HG03460 (cell line): ENCODE results near the gene COX19.
"Not testable (repeated sequence)": the region's sequence is repeated elsewhere in the genome, so short reads cannot be mapped to it uniquely, and the experiment has no call there.

Source experiments
- ATAC-seq: cut with Tn5 transposase; IDR thresholded peaks from one replicate; pipeline ENCODE4 v1.9.1; 2021; ENCODE audit not compliant: unreplicated experiment

COX19 gene

DNA sequence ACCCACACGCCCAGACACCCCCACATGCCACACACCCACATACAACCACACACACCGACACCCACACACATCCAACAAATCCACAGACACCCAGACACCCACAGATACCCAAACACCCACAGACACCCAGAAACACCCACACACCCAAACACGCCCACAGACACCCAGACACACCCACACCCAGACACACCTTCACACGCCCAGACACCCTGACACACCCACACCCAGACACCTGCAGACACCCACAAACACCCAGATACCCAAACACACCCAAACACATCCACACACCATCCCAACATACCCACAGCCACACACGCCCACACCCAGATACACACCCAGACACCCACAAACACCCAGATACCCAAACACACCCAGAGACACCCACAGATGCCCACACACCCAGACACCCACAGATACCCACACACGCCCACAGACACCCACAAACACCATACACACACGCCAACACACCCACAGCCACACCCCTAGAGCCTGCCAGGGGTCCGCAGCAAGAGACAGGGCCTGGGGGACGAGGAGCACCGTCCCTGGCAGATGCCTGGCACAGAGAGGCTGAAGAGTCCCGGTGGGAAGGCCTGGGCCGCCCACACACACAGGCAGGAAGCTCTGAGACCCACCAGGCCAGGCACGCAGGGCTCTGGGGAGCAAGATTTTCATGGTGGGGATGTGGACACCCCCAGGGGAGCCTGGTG, 36.1 kb upstream of the COX19 start:
- ATAC-seq, result no peak

DNA sequence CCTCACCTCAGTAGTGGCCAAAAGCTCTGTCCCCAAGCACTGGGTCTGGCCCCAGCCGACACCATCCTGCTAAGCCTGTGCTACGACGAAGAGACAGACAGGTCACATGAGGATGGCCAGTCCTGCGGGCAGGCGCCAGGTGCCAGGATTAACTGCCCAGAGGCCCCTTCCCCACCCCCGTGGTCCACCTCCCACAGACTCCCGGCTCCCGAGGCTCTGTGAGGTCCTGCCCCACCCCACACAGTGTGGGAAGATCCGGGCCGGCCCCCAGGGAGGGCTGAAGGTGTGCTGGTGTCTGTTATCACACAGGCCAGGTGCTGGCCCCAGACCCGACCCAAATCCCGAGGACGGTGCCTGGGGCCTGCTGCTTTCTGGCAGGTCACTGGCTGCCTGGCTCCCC, 34.9 kb upstream of the COX19 start:
- ATAC-seq, result no peak

DNA sequence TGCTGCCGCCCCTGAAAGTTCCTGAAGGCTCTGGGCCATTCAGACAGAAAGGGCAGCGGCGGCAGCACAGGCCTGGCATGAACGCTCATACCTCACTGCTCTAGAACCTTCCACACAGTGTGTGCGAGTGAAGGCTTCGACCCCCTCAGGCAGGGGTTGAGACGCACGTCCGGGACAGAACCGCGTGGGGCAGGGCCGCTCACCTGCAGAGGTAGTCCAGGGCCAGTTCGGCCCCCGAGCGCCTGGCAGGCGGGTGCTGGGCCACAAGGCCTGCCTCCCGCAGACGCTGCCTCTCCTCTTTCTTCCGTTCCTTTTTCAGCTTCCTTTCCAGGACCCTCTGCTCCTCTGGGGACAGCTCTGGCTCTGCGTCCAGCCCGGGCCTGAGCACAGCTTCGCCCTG, 34.4 kb upstream of the COX19 start:
- ATAC-seq, result no peak

DNA sequence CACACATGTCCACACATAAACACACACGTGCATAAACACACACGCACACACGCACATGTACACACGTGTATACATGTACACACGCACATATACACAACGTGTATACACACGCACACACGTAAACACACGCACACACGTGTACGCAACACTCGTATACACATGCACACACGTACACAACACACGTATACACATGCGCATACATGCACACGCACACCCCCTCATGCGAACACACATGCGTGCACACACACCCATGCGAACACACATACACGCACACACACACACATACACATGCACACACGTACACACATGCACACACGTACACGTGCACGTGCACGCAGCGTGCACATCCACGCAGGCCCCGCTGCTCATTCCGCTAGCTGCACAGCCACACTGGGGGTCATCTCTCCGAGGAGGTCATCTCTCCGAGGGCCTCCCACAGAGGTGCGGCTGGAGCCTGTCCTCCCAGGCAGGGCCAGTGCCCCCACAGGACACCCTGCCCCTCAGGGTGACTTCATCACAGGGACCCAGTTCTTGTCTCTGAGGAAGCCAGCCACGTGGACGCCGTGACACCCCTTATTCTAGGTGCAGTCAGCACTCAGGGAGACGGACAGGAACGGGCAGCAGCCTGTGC, 33.5 kb upstream of the COX19 start:
- no peak for ATAC-seq

DNA sequence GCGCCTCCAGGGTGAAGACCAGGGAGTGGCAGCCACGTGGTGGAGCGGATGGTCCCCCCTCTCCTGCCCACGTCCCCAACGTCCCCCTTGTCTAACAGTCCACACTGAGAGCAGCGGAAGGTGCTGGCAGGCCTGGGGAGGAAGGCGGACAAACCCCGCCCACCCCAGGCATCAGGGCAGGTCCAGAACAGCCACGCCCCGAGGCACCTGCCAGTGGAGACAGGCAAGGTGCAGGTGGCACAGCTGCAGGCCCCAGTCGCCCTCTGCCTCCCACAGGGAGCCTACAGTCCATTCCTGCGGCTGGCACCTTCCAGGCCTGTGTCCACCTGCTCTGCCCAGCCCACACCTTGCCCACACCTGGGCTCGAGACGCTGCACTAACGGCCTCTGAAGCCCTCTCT, 32.6 kb upstream of the COX19 start:
- no peak for ATAC-seq

DNA sequence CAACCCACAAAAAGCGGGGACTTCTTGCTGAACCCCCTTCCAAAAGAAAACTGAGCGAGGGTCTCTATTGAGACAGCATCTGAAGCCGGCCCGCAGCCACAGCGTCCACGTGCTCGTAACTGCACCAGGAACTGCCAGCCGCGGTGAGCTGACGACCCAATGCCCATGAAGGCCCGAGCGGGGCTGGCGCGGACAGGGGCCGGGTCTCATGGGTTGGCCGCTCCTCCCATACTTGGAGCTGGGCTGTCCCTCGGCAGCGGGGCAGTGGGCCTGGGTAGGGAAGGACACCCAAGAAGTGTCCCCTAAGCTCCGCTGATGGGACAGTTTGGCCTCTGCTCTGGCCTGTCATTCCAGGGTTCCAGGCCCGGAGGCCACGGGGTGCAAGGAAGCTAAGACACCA, 30.0 kb upstream of the COX19 start:
- no peak for ATAC-seq

DNA sequence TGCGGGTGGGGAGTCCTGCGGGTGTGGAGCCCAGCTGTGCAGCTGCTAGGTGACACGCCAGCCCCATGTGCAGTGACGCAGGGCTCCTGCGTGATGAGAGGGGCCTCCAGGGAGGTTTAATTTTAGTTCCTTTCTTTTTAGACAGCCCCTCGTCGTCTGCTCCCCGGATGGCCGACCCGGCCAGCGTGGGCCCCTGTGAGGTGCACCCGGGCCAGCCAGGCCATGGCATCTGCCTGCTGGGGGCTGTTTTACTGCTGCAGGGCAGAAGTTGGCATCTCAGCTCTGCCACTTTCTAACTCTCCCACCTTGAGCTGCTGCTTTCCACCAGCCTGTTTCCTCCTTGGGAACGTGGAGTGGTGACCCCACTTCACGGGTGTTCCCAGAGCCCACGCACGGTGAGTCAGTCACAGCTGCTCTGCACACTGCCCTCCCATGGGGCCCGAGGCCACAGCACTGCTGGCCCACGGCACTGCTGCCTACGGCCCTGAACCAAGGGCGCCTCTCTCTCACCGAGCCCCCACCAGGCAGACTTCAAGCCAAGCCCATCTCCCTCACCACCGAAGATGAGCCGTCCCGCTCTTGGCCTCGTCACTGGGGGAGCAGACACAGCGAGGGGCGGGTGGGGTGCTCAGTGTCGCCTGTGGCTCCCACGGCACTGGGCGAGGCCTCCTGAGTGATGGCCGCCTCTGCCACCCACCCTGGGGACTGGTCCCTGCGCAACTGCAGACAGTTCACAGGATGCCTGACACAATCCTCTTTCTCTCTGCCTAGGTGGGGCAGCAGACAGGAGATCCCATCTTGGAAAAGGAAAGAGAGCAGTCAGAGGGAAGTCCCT, 28.9 kb upstream of the COX19 start:
- no peak for ATAC-seq

DNA sequence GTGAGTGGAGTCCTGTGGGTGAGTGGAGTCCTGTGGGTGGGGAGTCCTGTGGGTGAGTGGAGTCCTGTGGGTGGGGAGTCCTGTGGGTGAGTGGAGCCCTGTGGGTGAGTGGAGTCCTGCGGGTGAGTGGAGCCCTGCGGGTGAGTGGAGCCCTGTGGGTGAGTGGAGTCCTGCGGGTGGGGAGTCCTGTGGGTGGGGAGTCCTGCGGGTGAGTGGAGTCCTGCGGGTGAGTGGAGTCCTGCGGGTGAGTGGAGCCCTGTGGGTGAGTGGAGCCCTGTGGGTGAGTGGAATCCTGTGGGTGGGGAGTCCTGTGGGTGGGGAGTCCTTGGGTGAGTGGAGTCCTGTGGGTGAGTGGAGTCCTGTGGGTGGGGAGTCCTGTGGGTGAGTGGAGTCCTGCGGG, 27.1 kb upstream of the COX19 start:
- not testable (repeated sequence) for ATAC-seq

DNA sequence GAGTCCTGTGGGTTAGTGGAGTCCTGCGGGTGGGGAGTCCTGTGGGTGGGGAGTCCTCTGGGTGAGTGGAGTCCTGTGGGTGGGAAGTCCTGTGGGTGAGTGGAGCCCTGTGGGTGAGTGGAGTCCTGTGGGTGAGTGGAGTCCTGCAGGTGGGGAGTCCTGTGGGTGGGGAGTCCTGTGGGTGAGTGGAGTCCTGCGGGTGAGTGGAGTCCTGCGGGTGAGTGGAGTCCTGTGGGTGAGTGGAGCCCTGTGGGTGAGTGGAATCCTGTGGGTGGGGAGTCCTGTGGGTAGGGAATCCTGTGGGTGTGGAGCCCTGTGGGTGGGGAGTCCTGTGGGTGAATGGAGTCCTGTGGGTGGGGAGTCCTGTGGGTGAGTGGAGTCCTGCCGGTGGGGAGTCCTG, 26.7 kb upstream of the COX19 start:
- ATAC-seq, result not testable (repeated sequence)

DNA sequence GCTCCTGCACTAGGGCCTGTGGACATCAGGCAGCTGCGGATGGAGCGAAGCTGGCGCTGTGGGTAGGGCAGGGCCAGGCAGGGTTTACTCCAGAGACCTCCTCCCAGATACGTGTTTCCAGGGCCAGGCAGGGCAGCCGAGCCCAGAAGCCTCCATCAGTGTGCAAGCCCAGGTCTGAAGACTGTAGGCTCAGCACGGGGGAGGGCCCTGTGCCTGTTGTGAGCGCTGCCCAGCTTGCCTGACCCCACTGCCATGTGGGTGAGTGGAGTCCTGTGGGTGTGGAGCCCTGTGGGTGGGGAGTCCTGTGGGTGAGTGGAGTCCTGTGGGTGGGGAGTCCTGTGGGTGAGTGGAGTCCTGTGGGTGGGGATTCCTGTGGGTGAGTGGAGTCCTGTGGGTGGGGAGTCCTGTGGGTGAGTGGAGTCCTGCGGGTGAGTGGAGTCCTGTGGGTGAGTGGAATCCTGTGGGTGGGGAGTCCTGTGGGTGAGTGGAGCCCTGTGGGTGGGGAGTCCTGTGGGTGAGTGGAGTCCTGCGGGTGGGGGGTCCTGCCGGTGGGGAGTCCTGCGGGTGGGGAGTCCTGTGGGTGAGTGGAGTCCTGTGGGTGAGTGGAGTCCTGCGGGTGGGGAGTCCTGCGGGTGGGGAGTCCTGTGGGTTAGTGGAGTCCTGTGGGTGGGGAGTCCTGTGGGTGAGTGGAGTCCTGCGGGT, 25.9 kb upstream of the COX19 start:
- not testable (repeated sequence) for ATAC-seq

DNA sequence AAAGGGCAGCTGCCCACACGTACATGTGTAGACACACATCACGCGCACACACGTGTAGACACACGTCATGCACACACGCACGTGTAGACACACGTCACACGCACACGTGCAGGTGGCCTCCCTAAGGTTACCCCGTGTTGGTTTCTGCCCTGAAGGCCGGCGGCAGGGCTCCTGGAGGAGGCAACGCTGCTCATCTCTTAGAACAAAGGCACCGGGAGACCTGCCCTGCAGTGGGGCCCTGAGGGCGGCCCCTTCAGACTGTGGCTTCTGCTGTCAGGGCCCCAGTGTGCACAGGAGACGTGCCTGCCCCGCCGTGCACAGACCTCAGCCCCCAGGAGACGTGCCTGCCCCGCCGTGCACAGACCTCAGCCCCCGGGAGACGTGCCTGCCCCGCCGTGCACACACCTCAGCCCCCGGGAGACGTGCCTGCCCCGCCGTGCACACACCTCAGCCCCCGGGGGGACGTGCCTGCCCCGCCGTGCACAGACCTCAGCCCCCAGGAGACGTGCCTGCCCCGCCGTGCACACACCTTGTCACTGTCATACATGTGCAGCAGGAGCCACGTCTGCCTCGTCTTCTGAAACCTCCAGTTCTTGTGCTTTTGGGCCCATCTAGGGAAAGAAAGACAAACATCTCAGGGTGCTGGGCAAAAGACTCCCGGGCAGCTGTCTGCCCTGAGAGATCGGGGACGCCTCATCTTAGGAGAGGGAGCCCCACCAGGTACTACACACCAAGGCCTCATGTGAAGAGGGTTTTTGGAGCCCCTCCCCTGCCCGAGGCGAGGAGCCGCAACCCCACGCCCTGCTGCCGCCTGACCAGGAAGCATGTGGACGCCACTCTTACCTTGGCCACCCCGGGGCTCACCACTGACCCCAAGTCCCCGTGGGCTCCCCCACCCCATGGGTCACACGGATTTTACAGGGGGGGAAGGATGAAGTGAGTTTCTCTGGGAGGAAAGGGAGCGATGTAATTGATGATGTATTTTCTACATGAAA, 24.9 kb upstream of the COX19 start:
- no peak for ATAC-seq

DNA sequence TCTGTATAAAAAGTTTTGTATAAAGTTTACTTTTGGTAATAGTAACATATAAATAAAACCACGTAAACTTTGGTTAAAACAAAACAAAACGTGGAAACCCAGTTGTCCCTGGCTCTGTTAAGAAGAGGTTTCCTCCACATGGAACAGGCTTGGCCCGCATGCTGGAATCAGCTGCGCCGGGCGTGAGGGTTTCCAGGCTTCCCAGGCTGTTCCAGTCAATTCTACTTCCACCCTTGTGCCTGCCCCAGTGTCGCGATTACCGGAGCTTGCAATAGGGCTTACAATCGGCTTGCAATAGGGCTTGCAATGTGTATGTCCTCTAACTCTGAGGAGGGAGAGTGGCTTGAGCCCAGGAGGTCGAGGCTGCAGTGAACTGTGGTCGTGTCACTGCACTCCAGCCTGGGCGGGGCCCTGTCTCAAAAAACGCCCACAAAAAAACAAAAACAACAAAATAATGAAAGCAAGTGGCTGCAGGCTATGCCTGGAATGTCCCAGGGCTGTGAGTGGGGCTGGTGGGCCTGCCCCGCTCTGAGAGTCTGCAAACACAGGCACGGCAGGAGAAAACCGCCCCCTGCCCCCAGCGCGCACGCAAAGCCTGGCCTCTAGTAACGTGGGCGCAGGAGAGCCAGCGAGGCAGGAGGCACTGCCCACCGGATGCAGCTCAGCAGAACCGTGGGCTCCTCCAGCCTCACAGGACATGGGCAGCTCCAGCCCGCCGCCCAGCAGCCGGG, 24.0 kb upstream of the COX19 start:
- no peak for ATAC-seq

DNA sequence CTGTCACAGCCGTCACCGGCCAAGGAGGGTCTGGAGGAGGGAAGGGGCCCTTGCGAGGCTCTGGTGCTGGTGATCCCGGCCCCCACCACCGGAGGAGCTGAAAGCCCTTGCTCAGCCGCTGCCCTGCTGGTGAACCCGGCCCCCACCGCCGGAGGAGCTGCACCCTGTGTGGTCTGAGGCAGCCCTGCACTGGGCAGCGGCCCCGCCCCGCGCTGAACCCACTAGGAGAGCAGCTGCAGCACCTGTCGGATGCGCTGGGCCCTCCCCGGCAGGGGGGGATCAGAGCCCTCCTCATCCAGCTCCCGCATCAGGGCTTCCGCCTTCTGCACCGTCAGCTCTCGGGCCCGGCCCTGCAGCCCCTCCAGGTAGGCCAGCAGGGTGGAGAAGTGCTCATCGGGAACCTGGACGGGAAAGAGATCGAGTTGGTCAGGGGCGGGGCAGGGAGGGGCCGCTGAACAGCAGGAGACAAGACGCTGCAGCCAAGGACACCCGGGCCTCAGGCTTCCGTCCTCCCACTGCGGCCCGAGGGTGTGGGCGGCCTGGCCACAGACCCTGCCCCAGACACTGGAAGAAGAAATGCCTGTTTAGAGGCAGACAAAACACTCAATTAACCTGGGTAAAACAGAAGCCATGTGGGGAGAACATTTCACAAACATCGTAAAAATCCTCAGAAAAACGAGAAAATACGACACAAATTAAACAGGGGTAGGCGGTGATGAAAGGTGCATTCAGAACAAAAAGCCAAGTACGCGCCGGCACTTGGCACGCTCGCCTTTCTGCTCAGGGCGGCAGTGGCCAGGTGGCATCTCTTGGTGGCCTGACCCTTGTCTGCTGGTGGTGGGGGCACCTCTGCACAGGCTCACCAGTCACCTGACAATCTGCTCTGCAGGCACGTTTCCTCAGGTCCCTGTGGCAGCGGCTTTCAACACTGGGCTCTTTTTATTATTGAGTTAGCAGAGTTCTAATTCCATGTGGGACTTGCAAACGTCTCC, 22.4 kb upstream of the COX19 start:
- ATAC-seq, result no peak

DNA sequence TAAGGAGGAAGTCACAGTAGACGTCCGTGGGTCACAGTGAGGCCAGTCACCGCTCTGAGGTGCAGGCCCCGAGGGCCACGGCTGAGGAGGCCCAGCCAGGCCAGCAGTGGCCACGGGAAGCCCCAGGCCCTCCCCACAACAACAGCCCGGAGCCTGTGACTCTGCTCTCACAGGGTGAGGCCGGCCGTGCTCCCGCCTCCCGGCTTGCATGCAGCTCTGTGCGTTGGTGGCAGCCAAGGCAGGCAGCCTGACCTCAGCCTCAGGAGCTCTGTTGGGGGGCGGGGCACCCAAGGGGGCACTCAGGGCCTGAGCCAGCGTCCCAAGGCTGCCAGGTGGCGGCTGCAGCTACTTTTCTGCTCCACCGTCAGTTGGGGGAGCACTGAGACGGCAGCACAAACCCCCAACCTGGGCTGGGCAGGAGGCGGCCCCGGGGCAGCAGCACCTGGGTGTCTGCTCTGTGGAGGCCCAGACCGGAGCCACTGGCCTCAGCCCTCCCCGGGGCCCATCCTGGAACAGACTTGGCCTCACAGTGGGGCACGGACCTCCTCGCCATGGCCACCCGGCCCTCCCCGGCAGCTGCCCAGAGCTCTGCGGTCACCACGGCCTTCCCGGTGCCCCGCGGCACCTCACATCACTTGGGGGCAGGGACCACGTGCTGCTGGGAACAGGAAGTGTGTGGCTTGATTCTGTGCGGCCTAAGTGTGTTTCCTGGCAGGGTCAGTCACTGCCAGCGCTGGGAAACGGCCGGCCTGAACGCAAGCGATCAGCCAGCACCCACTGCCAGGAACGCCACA, 20.9 kb upstream of the COX19 start:
- no peak for ATAC-seq

DNA sequence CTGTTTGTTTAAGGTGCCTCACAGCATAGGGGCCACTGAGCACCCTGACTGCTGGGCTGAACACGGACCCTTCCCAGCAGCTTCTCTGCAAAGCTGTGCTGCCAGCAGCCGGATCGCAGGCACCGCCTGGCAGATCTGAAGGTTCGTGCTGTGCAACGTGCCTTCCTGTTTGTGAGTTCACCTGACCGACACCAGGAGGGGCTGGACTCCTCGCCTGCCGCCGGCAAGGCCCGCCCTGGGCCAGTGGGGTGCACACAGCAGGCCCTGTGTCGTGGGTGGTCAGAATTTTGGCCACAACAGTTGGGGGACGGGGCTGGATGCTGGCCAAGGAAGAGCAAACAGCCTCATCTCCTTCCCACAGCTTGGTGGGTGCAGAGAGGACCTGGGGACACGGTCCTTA, 20.2 kb upstream of the COX19 start:
- ATAC-seq, result no peak

DNA sequence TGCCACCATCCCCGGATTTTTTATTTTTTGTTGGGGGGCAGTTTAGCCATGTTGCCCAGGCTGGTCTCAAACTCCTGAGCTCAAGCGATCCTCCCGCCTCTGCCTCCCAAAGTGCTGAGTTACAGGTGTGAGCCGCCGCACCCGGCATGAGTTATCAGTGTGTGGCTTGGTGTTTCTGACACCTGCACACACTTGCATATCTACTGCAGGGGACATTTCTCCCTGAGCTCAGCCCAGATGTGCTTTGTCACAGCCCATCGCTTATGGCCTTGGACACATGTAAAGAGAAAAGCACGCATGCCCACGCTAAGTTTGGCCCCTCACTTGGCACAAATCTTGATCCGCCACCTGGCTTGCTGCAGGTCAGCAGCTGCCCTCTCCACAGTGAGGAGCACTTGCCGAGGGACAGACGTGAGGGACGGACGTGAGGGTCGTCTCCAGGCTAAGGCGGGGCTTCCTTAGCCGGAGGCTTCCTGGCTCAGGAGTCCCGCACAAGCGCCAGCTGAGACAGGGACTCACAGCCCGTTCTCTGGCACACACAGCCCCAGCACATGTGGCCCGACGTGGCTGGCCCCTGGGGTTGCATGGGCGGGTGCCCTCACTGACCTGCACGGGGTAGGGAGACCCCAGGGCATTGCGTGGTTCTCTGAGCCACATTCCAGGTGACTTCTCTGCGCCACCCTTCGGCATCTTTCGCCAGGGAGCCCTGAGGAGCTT, 19.4 kb upstream of the COX19 start:
- no peak for ATAC-seq
